ENCODE measurements around the gene MTF1.

- TF ChIP-seq, protein P1, sequence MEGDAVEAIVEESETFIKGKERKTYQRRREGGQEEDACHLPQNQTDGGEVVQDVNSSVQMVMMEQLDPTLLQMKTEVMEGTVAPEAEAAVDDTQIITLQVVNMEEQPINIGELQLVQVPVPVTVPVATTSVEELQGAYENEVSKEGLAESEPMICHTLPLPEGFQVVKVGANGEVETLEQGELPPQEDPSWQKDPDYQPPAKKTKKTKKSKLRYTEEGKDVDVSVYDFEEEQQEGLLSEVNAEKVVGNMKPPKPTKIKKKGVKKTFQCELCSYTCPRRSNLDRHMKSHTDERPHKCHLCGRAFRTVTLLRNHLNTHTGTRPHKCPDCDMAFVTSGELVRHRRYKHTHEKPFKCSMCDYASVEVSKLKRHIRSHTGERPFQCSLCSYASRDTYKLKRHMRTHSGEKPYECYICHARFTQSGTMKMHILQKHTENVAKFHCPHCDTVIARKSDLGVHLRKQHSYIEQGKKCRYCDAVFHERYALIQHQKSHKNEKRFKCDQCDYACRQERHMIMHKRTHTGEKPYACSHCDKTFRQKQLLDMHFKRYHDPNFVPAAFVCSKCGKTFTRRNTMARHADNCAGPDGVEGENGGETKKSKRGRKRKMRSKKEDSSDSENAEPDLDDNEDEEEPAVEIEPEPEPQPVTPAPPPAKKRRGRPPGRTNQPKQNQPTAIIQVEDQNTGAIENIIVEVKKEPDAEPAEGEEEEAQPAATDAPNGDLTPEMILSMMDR (conservative IDR thresholded peaks at IDR 0.05) = no peak
- TF ChIP-seq EZH2 (IDR thresholded peaks at IDR 0.05; ENCODE audit: low read depth) = no peak
These were observed 35.4 kb downstream of the MTF1 start for GRCh38 chr1:37824001-37824400.

Measured in PC-9 (cell line).